ENCODE measurements around the gene NR6A1. TPM values are rescaled to one million over a fixed set of nuclear protein-coding genes. Genes with fewer than 3 reads are reported as not detected.

Gene NR6A1
- total and polyA plus RNA-seq, 2 of the 13 experiments (the other 11 are each of a cell fraction or from before 2014, with no cell fraction given) = 28.1 to 31.5 TPM

GRCh38 chr9:124708074-124708473 lies 63.0 kb downstream of the NR6A1 start:
- Histone ChIP-seq H3K9ac (ENCODE audit: insufficient read depth, low read depth, low read length) (no peak overlapping the region), H2AFZ (ENCODE audit: low read length) (no peak overlapping the region), H3K27ac (ENCODE audit: extremely low read length, insufficient read depth, low read length) (no peak overlapping the region), H3K36me3 (replicated peaks in 1 of 2; ENCODE audit: control insufficient read depth in 1 of 2, insufficient read depth in 2 of 2, low read length in 2 of 2) (no peaks in the 10 kb centered on the region; a peak in 1 of 5 replicates), H3K4me3 (replicated peaks in 1 of 3; ENCODE audit: insufficient read depth in 1 of 3, low read depth in 2 of 3, low read length in 3 of 3) (no peak overlapping the region), H3K4me2 (ENCODE audit: low read depth, low read length) (no peak overlapping the region), H4K20me1 (ENCODE audit: insufficient read depth, low read length) (no peaks in the 10 kb centered on the region), H3K79me2 (ENCODE audit: insufficient read depth, low read length) (peaks cover 17% of the 10 kb centered on the region), H3K4me1 (ENCODE audit: insufficient read depth, low read length) (peaks cover 22% of the 10 kb centered on the region), H3K27me3 (ENCODE audit: control insufficient read depth in 1 of 2, insufficient read depth in 2 of 2, low read length in 2 of 2) (no peaks in the 10 kb centered on the region), H3K9me3 (ENCODE audit: low read length) (no peaks in the 10 kb centered on the region)
- no peak for FAIRE-seq
- TF ChIP-seq CBX5 (CRISPR knock-in tag; IDR thresholded peaks at IDR 0.05; ENCODE audit: borderline replicate concordance) (no peak), STAT5B (CRISPR knock-in tag; IDR thresholded peaks at IDR 0.05) (no peak), DMTF1 (CRISPR knock-in tag; IDR thresholded peaks at IDR 0.05) (no peak), ZNF484 (CRISPR knock-in tag; IDR thresholded peaks at IDR 0.05; ENCODE audit: borderline replicate concordance, low read depth) (no peak), TBX2 (CRISPR knock-in tag; IDR thresholded peaks at IDR 0.05; ENCODE audit: borderline replicate concordance) (no peak), ZSCAN12 (CRISPR knock-in tag; IDR thresholded peaks at IDR 0.05) (no peak), ZNF589 (CRISPR knock-in tag; conservative IDR thresholded peaks at IDR 0.05) (no peak), ZFP1 (CRISPR knock-in tag; IDR thresholded peaks at IDR 0.05) (no peak), PTBP1 (IDR thresholded peaks at IDR 0.05; ENCODE audit: low read depth, low read length, poor library complexity, severe bottlenecking) (no peak), ZNF800 (CRISPR knock-in tag; IDR thresholded peaks at IDR 0.05) (no peak), ZNF552 (CRISPR knock-in tag; IDR thresholded peaks at IDR 0.05; ENCODE audit: borderline replicate concordance) (no peak), ZNF232 (CRISPR knock-in tag; IDR thresholded peaks at IDR 0.05; ENCODE audit: borderline replicate concordance) (no peak)
- ChIA-PET CTCF (ENCODE audit: low intra/inter-chr PET ratio, low total read pairs) (no interaction called here), POLR2A (interaction anchor here (1.4 kb wide), 1 partner anchor 49 kb away, joined by 3 read pairs; no protein-coding TSS in a partner anchor)
- DNase-seq (ENCODE audit: low spot score) = no peak
- no TSS peak for BruUV-seq (replicated peaks)
- intact Hi-C loops (cut with micrococcal nuclease; ENCODE audit: unreplicated experiment) (no loop called here), in situ Hi-C loops (cut with HindIII; ENCODE audit: extremely low pct_ligation_motif_present, low pct_unique_long_range_greater_than_20kb) (no loop called here)
- 100% methylated on average over 2 of the region's 2 CpGs for WGBS (ENCODE audit: low lambda C conversion rate)
- no peak for ATAC-seq
